GM23248 (cell line): ENCODE results near the gene WASF3.

Experiments used
- EZH2 ChIP-seq: fragments of 200-600 bp; sonication (generic); IDR thresholded peaks from 2 replicates; pipeline ENCODE4 v1.6.1; 2018; ENCODE audit warnings: antibody characterized with exemption, mild to moderate bottlenecking; ENCODE audit not compliant: insufficient read depth, poor library complexity, severe bottlenecking
- EZH2phosphoT487 ChIP-seq: fragments of 200-600 bp; sonication (generic); IDR thresholded peaks from 2 replicates; pipeline ENCODE4 v1.6.1; 2018; ENCODE audit warnings: antibody characterized with exemption, moderate library complexity, mild to moderate bottlenecking, low read depth; ENCODE audit not compliant: insufficient read depth

GRCh38 chr13:26678330-26678729 lies 120.8 kb downstream of the WASF3 start:
- TF ChIP-seq EZH2 = no peak
- no peak for TF ChIP-seq EZH2phosphoT487
